ENCODE data around the gene RPS6KA5.

GRCh38 chr14:91060351-91061055, at the start of gene RPS6KA5:
- TF ChIP-seq CTCF (conservative IDR thresholded peaks at IDR 0.05; ENCODE audit: low read depth, low read length) (0 out of 2 replicates have a peak, but pooled peaks have one; percentile 19), EZH2 (IDR thresholded peaks at IDR 0.05; ENCODE audit: low read length, unreplicated experiment) (no peak), EZH2phosphoT487 (IDR thresholded peaks at IDR 0.05; ENCODE audit: borderline replicate concordance, low read length) (no peak)

Measured in PC-3 (cell line).